Fibroblast of lung (primary cell): ENCODE measurements around the gene MANBA.
"Not testable (repeated sequence)": the region's sequence is repeated elsewhere in the genome, so short reads cannot be mapped to it uniquely, and the experiment has no call there.

Source experiments
- CTCF ChIP-seq, 2 donors: IDR thresholded peaks in 1 of 2; conservative IDR thresholded peaks in 1 of 2; 1 replicate in 1 of 2; 2 replicates in 1 of 2; pipeline ENCODE4 v1.5.1; 2011 to 2012; ENCODE audit warnings: low read length in 2 of 2, control low read depth in 1 of 2, inconsistent platforms in 1 of 2, low read depth in 1 of 2, mild to moderate bottlenecking in 1 of 2
- EZH2 ChIP-seq: IDR thresholded peaks from 2 replicates; pipeline ENCODE4 v1.5.1; 2012; ENCODE audit warnings: low read length, control low read depth, mild to moderate bottlenecking; ENCODE audit errors: missing control alignments

- TF ChIP-seq CTCF (conservative IDR thresholded peaks at IDR 0.05 in 1 of 2, IDR thresholded peaks at IDR 0.05 in 1 of 2; ENCODE audit: low read depth in 1 of 2, low read length in 2 of 2); EZH2: not testable (repeated sequence)
Measured at GRCh38 chr4:102726919-102727318, 33.8 kb downstream of the MANBA start.
